Left ventricle myocardium inferior (tissue), 1 donor: ENCODE measurements around the gene IQGAP2. TPM values are rescaled to one million over a fixed set of nuclear protein-coding genes. Genes with fewer than 3 reads are reported as not detected.

Source experiments
- DNase-seq: peaks from one replicate; pipeline ENCODE4 v3.0.0-alpha.2; 2020
- H3K27ac ChIP-seq: fragments of 200-600 bp; replicated peaks from 2 replicates; pipeline ENCODE4 v1.8.0; 2021
- H3K27me3 ChIP-seq: fragments of 200-600 bp; 2 replicates; pipeline ENCODE4 v1.8.0; 2021; ENCODE audit warnings: low read depth
- H3K36me3 ChIP-seq: fragments of 200-600 bp; 2 replicates; pipeline ENCODE4 v1.8.0; 2021
- H3K4me1 ChIP-seq: fragments of 200-600 bp; 2 replicates; pipeline ENCODE4 v1.8.0; 2021
- H3K4me3 ChIP-seq: fragments of 200-600 bp; 2 replicates; pipeline ENCODE4 v1.8.0; 2021; ENCODE audit warnings: mild to moderate bottlenecking, moderate library complexity
- H3K9me3 ChIP-seq: fragments of 200-600 bp; replicated peaks from 2 replicates; pipeline ENCODE4 v1.8.0; 2021
- CTCF ChIP-seq: fragments of 200-600 bp; IDR thresholded peaks from 2 replicates; pipeline ENCODE4 v1.8.0; 2021; ENCODE audit warnings: antibody characterized with exemption, mild to moderate bottlenecking, borderline replicate concordance
- intact Hi-C: fragments of 100-400 bp; cut with micrococcal nuclease; formaldehyde crosslinking; loops from one replicate; pipeline ENCODE4 v1.11.0; 2022
- total RNA-seq: library from RNA; stranded (reverse); fragmentation: NEBNext Ultra II Directional; extraction: Animal tissue kit (Norgen Biotek cat#: 25700); gene quantifications from one replicate; pipeline ENCODE4 v1.2.1, GENCODE V29; 2021
- donor health status: DM: no; HTN: yes; CAD: no; lungs with severe emphysema.

Gene IQGAP2
- total RNA-seq, 1 donor from 2014 or later = 4.1 TPM

- intact Hi-C loops = no loop called here
- Histone ChIP-seq H3K36me3 (no peaks in the 10 kb centered on the region), H3K27me3 (peaks cover 21% of the 10 kb centered on the region), H3K27ac (no peak overlapping the region), H3K4me3 (no peak overlapping the region), H3K9me3 (no peaks in the 10 kb centered on the region), H3K4me1 (no peaks in the 10 kb centered on the region)
- DNase-seq = no peak
- no peak for TF ChIP-seq CTCF
Observed at GRCh38 chr5:76462097-76462667, 59.1 kb downstream of the IQGAP2 start.

GRCh38 chr5:76467216-76467615 is 64.1 kb downstream of the IQGAP2 start:
- no peak for TF ChIP-seq CTCF
- H3K36me3 ChIP-seq = no peaks in the 10 kb centered on the region
- no peak for DNase-seq
- no peak overlapping the region for H3K4me3 ChIP-seq
- no peaks in the 10 kb centered on the region for H3K4me1 ChIP-seq
- intact Hi-C loops = no loop called here
- no peak overlapping the region for H3K27ac ChIP-seq
- no peaks in the 10 kb centered on the region for H3K9me3 ChIP-seq
- H3K27me3 ChIP-seq = peaks cover 3% of the 10 kb centered on the region

- Histone ChIP-seq H3K4me1 (no peaks in the 10 kb centered on the region), H3K4me3 (no peak overlapping the region), H3K36me3 (no peaks in the 10 kb centered on the region), H3K27ac (no peak overlapping the region), H3K9me3 (no peaks in the 10 kb centered on the region), H3K27me3 (no peaks in the 10 kb centered on the region)
- no peak for DNase-seq
- intact Hi-C loops = no loop called here
- no peak for TF ChIP-seq CTCF
Observed at GRCh38 chr5:76468635-76469425, 65.7 kb downstream of the IQGAP2 start.

- Histone ChIP-seq H3K9me3 (no peaks in the 10 kb centered on the region), H3K36me3 (no peaks in the 10 kb centered on the region), H3K27ac (no peak overlapping the region), H3K4me1 (no peaks in the 10 kb centered on the region), H3K4me3 (no peak overlapping the region), H3K27me3 (no peaks in the 10 kb centered on the region)
- intact Hi-C loops = no loop called here
- no peak for DNase-seq
- no peak for TF ChIP-seq CTCF
Observed at GRCh38 chr5:76469656-76470290, 66.7 kb downstream of the IQGAP2 start.

GRCh38 chr5:76470976-76471375 is 67.9 kb downstream of the IQGAP2 start:
- Histone ChIP-seq H3K4me1 (no peaks in the 10 kb centered on the region), H3K27me3 (no peaks in the 10 kb centered on the region), H3K27ac (no peak overlapping the region), H3K4me3 (no peak overlapping the region), H3K9me3 (no peaks in the 10 kb centered on the region), H3K36me3 (no peaks in the 10 kb centered on the region)
- no peak for DNase-seq
- intact Hi-C loops = no loop called here
- no peak for TF ChIP-seq CTCF
